Erythroblast (primary cell): ENCODE results near the gene TENM4.

Experiments
- GATA1 ChIP-seq: IDR thresholded peaks from 2 replicates; pipeline ENCODE4 v1.6.1; 2011; ENCODE audit warnings: low read depth, mild to moderate bottlenecking, control low read depth, low read length, moderate library complexity
- POLR2A ChIP-seq: IDR thresholded peaks from 2 replicates; pipeline ENCODE4 v1.6.1; 2011; ENCODE audit warnings: mild to moderate bottlenecking, low read length

GRCh38 chr11:79362821-79363220, 78.0 kb downstream of the TENM4 start:
- TF ChIP-seq POLR2A (no peak), GATA1 (no peak)
